DMS 273 (cell line): ENCODE results near the gene MYOT.
A peak's percentile ranks its signal among the peaks of the same experiment; 100 is the strongest.
"Not testable (repeated sequence)": the region's sequence is repeated elsewhere in the genome, so short reads cannot be mapped to it uniquely, and the experiment has no call there.

Experiments
- DNase-seq: peaks from one replicate; lab custom pipeline; 2025; ENCODE audit not compliant: unreplicated experiment; lab: John Stamatoyannopoulos, UW

MYOT gene

DNA sequence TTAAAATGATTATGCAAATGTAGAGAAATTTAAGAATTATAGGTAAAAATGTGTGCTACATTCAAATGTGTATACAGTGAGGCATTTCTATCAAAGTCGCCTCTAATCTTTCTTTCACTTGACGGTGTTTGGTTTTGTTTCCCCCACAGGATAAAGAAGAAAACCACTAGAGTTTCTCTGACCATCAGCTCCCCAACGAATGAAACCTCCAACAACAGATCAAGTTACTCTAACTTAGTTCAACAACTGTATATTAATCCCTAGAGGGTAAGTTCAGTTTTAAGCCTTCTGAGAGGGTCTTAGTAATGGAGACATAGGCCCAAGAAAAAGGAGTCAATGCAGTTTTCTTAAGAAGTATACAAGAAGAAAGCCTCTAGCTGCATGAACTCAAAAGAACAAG lies 11.5 kb upstream of the MYOT start:
- DNase-seq, result no peak

- DNase-seq, result no peak
These were observed 10.5 kb upstream of the MYOT start for GRCh38 chr5:137856916-137857862.

GRCh38 chr5:137858223-137858916 lies 9.3 kb upstream of the MYOT start:
- DNase-seq, result peak; percentile 5

GRCh38 chr5:137858954-137859353 lies 8.7 kb upstream of the MYOT start:
- no peak for DNase-seq

DNA sequence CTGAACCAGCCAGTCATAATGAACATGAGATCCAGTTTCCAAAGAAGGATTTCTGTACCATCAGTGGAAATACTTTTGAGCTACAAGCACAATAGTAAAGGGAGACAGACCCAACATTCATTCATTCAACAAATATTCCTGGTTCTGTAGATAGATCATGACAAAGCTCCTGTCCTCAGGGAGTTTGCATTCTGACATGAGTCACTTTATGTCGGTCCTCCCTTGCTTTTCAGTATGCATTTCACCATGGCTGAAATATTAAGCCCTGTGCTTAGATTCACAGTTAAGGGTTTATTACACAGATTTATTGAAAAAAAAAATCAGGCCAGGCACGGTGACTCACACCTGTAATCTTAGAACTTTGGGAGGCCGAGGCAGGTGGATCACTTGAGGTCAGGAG lies 5.4 kb upstream of the MYOT start:
- DNase-seq, result no peak

DNA sequence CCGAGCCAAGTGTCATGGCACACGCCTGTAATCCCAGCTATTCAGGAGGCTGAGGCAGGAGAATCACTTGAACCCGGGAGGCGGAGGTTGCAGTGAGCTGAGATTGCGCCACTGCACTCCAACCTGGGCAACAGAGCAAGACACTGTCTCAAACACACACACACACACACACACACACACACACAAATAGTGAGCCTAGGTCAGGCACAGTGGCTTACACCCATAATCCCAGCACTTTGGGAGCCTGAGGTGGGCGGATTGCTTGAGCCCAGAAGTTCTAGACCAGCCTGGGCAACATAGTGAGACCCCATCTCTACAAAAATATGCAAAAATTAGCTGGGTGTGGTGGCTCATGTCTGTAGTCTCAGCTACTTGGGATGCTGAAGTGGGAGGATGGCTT lies 4.0 kb upstream of the MYOT start:
- not testable (repeated sequence) for DNase-seq

DNA sequence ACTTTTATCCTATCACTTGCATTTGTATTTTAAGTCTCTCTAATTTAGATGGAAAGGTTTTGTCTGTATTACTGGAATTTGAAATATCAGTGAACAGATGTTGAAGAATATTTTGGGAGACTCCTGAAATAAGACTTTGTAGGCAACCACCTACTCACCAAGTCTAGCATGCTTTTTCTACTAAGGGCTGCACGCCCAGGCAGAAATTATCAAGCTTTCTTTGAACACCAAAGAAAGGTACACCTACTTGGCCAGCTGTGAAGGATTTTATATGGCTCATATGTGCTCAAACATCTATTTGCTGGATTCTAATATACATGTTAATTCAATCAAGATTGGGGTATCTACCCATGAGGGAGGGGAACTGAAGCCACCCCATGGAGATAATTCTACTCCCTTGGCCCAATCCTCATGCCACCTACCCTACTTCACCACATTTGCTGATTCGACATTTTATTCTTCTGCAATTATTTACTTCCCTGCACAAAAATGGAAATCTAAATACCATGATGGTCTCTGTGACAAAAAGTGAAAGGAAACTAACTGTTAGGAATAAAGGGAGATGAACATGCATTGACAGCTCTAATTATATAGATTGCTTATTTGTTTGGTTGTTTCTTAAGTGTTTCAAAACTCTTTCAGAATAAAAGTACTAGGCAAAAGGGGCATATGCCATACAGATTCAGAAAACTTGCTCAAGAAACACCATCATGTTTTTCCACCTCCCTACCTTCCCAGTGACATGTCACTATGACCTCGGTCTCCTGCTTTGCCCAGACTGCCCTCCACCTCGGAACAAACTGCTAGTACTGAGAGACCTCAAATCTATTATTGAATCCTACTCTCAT lies 895 bp upstream of the MYOT start:
- no peak for DNase-seq

GRCh38 chr5:137870647-137871339 lies 3.1 kb downstream of the MYOT start:
- DNase-seq, result no peak

DNA sequence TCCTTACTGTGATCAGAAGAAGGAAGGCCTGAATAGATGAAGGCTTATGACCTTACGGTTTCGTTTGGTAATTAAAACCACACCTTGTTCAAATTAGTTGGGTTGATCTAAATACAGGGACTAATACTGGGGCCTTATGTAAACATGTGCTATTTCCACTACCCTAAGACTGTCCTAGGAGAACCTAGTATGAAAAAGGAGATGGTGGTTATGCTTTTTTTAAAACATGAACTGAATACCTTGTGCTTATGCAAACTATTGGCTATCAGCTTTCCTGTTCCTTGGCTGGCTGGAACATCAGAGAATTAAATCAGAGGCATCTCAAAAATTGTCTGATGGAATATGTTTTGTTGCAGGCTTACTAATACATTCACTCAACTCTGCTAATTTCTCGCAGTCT lies 3.9 kb downstream of the MYOT start:
- DNase-seq, result no peak

GRCh38 chr5:137872466-137872865 lies 4.8 kb downstream of the MYOT start:
- no peak for DNase-seq

- DNase-seq, result no peak
These were observed 8.4 kb downstream of the MYOT start for GRCh38 chr5:137876101-137876500.

GRCh38 chr5:137880313-137880712 lies 12.7 kb downstream of the MYOT start:
- DNase-seq, result no peak

GRCh38 chr5:137887831-137888230 lies 20.2 kb downstream of the MYOT start:
- DNase-seq, result no peak

- no peak for DNase-seq
These were observed 20.8 kb downstream of the MYOT start for GRCh38 chr5:137888466-137888862.

DNA sequence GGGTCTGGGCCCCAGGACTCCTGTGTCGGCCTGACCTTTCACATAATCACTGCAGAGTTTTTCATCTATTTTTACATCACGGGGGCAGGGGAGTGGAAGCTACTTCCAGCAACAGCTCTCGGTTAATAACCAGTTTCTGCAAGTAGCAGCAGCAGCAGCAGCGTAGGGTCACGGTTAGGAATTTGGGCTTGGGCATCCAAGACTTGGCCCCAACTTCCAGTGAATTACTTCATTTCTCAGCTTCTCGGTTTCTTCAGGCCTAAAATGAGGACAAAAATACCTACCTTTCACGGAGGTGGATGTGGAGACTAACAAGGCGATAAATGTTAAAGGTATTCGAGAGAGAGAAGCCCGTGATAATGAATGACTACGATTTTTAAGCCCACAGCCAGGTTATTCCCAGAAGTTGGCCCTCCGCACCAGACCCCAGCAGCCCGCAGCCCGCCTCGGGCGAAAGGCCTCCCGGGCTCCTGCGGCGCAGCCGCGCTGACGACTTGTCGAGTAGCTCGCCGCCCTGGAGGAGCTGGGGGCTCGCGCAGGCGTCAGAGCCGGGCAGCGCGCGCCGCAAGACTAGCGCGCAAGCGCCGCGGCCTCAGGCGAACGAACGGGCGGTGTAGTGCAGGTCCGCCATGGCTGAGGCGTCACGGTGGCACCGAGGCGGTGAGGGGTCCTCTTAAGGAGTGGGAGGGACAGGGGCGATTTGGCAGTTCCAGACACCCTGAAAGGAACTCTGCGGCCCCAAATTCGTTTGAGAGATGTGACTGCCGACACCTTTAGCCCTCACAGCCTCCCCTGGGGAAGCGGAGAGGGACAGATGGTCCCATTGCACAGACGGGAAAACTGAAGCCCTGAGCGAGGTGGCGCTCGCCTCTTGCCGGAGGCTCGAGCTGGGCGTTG lies 21.5 kb downstream of the MYOT start, which contains the start of gene PKD2L2:
Gene PKD2L2, plus strand, starts transcription at position 595 of the 897 bp plus-strand sequence. Its CDS starts 35 bp downstream, at position 630.
- DNase-seq, result no peak

GRCh38 chr5:137890845-137891244 lies 23.2 kb downstream of the MYOT start:
- DNase-seq, result no peak

DNA sequence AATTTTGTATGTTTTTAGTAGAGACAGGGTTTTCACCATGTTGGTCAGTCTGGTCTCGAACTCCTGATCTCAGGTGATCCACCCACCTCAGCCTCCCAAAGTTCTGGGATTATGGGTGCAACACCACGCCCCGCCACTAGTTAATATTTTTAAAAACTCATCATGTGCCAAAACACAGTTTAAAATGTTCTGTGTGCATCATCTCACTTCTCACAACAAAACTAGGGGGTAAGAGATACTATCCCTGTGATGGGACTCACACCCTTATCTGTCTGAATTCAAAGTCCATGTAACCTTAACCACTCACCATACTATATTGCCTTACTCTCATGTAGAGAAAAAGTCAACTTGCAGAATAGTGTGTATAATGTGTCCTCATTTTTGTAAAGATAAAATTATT lies 24.2 kb downstream of the MYOT start:
- DNase-seq, result peak; percentile 6

DNA sequence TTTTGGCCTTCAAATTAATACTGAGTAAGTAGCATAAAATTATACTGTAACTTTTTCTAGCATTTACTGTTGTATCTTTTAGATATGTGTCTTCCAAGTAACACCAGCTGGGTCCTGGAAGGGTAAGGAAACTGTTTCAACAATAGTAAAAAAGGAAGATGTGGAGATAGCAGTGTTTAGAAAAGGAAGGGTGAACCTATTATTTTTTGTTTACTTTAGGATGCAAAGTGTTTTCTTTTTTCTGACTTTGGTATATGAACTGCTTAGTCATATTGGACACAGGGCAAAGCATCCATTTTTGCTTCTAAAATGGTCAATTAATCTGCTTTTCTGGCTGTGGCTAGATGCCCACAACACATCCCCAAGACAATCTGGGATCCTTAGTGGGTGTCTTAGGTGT lies 26.9 kb downstream of the MYOT start:
- DNase-seq, result no peak

GRCh38 chr5:137896560-137896959 lies 28.9 kb downstream of the MYOT start:
- DNase-seq, result no peak

GRCh38 chr5:137899493-137899892 lies 31.8 kb downstream of the MYOT start:
- no peak for DNase-seq
